SU-DHL-6 (cell line): ENCODE measurements around the gene ATXN7L1.

Experiments used
- EZH2phosphoT487 ChIP-seq: fragments of 200-600 bp; sonication (generic), shearing (Covaris generic); conservative IDR thresholded peaks from 2 replicates; pipeline ENCODE4 v1.6.1; 2018; ENCODE audit warnings: mild to moderate bottlenecking, antibody characterized with exemption, low read length, moderate library complexity, mixed read lengths
- TF ChIP-seq, protein P1 (sequence below): fragments of 200-600 bp; sonication (generic); IDR thresholded peaks from one replicate; pipeline ENCODE4 v1.5.1; 2017; ENCODE audit warnings: antibody characterized with exemption, mild to moderate bottlenecking, low read length, moderate library complexity; ENCODE audit not compliant: insufficient read depth, poor library complexity, severe bottlenecking

- TF ChIP-seq, protein P1, sequence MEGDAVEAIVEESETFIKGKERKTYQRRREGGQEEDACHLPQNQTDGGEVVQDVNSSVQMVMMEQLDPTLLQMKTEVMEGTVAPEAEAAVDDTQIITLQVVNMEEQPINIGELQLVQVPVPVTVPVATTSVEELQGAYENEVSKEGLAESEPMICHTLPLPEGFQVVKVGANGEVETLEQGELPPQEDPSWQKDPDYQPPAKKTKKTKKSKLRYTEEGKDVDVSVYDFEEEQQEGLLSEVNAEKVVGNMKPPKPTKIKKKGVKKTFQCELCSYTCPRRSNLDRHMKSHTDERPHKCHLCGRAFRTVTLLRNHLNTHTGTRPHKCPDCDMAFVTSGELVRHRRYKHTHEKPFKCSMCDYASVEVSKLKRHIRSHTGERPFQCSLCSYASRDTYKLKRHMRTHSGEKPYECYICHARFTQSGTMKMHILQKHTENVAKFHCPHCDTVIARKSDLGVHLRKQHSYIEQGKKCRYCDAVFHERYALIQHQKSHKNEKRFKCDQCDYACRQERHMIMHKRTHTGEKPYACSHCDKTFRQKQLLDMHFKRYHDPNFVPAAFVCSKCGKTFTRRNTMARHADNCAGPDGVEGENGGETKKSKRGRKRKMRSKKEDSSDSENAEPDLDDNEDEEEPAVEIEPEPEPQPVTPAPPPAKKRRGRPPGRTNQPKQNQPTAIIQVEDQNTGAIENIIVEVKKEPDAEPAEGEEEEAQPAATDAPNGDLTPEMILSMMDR: no peak
- no peak for TF ChIP-seq EZH2phosphoT487
Observed at GRCh38 chr7:105752671-105753275, 123.6 kb downstream of the ATXN7L1 start.
